Osteoblast (primary cell): Measurements from ENCODE around the gene CACNA2D3. TPM values are rescaled to one million over a fixed set of nuclear protein-coding genes. Genes with fewer than 3 reads are reported as not detected.

ENCODE experiments used
- DNase-seq: peaks from one replicate; pipeline ENCODE4 v3.0.0; 2011; ENCODE audit warnings: low spot score, mixed read lengths; ENCODE audit not compliant: insufficient read length; ENCODE audit errors: missing footprints
- H2AFZ ChIP-seq: 2 replicates; pipeline ENCODE4 v1.6.0; 2011; ENCODE audit warnings: mild to moderate bottlenecking, low read length
- H3K27ac ChIP-seq: 2 replicates; pipeline ENCODE4 v1.5.1; 2011; ENCODE audit warnings: mild to moderate bottlenecking, low read depth, low read length, moderate library complexity
- H3K27me3 ChIP-seq: 2 replicates; pipeline ENCODE4 v1.6.0; 2012; ENCODE audit warnings: mild to moderate bottlenecking, control low read depth, inconsistent platforms, low read length, moderate library complexity; ENCODE audit not compliant: insufficient read depth
- H3K36me3 ChIP-seq: 2 replicates; pipeline ENCODE4 v1.5.1; 2011; ENCODE audit warnings: mild to moderate bottlenecking, low read length, control low read depth, moderate library complexity; ENCODE audit not compliant: insufficient read depth
- H3K4me1 ChIP-seq: 2 replicates; pipeline ENCODE4 v1.5.1; 2011; ENCODE audit warnings: mild to moderate bottlenecking, low read length, control low read depth, moderate library complexity; ENCODE audit not compliant: insufficient read depth
- H3K4me2 ChIP-seq: 2 replicates; pipeline ENCODE4 v1.6.0; 2011; ENCODE audit warnings: mild to moderate bottlenecking, low read length; ENCODE audit not compliant: insufficient read depth
- H3K4me3 ChIP-seq: fragments of 200-600 bp; sonication (generic); 3 replicates; pipeline ENCODE4 v1.5.1; 2012; ENCODE audit warnings: mild to moderate bottlenecking, low read length, inconsistent platforms; ENCODE audit not compliant: insufficient read depth
- H3K79me2 ChIP-seq: 2 replicates; pipeline ENCODE4 v1.6.0; 2012; ENCODE audit warnings: mild to moderate bottlenecking, low read length, control low read depth, inconsistent platforms; ENCODE audit not compliant: insufficient read depth
- H3K9me3 ChIP-seq: 2 replicates; pipeline ENCODE4 v1.5.1; 2011; ENCODE audit warnings: low read depth, low read length, control low read depth
- H4K20me1 ChIP-seq: 2 replicates; pipeline ENCODE4 v1.6.0; 2012; ENCODE audit warnings: mild to moderate bottlenecking, low read length, control low read depth; ENCODE audit not compliant: insufficient read depth
- total RNA-seq: library from RNA; depleted of rRNA; stranded (reverse); fragments of >200 nt; gene quantifications from 2 replicates; pipeline ENCODE4 v1.2.3, GENCODE V29; 2012
- TF ChIP-seq, protein P1 (sequence below): IDR thresholded peaks from 2 replicates; pipeline ENCODE4 v1.5.1; 2011; ENCODE audit warnings: mild to moderate bottlenecking, low read depth, low read length, moderate library complexity; ENCODE audit errors: extremely low read depth

Gene CACNA2D3
- total RNA-seq, 1 donor = 0.36 TPM

DNA sequence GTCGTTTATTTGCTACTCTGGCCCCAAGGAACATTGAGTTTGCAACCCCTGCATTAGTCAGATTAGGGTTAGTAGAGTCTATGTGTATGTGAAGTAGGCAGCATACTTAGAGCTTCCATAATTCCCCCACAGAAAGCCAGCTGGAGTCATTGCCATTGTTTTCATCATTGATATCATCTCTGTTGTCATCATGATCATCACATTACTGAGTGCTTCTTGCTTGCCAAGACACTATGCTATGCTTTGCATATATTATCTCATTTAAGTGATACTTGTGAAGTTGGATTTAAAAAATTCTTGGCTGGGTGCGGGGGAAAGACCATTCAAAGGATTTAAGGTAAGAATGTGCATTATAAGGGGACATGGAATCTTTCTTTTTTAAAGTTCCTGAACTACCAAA is 209.0 kb downstream of the CACNA2D3 start:
- Histone ChIP-seq H3K36me3 (no peaks in the 10 kb centered on the region), H3K4me1 (no peaks in the 10 kb centered on the region), H3K4me2 (no peak overlapping the region), H4K20me1 (no peaks in the 10 kb centered on the region), H3K27ac (no peak overlapping the region), H3K9me3 (peaks cover 3% of the 10 kb centered on the region), H3K27me3 (no peaks in the 10 kb centered on the region), H3K79me2 (no peaks in the 10 kb centered on the region), H2AFZ (no peak overlapping the region), H3K4me3 (no peak overlapping the region)
- TF ChIP-seq, protein P1, sequence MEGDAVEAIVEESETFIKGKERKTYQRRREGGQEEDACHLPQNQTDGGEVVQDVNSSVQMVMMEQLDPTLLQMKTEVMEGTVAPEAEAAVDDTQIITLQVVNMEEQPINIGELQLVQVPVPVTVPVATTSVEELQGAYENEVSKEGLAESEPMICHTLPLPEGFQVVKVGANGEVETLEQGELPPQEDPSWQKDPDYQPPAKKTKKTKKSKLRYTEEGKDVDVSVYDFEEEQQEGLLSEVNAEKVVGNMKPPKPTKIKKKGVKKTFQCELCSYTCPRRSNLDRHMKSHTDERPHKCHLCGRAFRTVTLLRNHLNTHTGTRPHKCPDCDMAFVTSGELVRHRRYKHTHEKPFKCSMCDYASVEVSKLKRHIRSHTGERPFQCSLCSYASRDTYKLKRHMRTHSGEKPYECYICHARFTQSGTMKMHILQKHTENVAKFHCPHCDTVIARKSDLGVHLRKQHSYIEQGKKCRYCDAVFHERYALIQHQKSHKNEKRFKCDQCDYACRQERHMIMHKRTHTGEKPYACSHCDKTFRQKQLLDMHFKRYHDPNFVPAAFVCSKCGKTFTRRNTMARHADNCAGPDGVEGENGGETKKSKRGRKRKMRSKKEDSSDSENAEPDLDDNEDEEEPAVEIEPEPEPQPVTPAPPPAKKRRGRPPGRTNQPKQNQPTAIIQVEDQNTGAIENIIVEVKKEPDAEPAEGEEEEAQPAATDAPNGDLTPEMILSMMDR = no peak
- no peak for DNase-seq

DNA sequence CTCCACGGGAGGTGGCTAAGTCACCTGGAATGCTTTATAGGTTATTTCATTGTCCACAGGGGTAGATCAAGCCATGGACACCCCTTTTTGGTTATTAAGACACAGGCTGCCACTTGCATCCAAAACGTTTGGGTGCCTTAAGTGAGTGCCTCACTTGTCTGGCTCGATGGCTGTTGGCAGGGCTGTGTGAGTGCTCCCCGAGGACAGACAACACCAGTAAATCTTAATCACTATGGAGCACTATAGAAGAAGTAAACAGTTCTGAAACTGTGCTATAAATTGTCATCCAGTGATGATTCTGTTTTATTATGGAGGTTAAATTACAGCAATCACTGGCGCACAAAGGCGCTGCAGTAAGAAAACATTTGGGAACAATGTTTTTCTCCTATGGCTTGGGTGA is 215.5 kb downstream of the CACNA2D3 start:
- TF ChIP-seq, protein P1 = no peak
- H3K4me1 ChIP-seq = no peaks in the 10 kb centered on the region
- no peaks in the 10 kb centered on the region for H3K27me3 ChIP-seq
- no peak for DNase-seq
- no peaks in the 10 kb centered on the region for H3K36me3 ChIP-seq
- H3K4me2 ChIP-seq = no peak overlapping the region
- H2AFZ ChIP-seq = no peak overlapping the region
- H3K79me2 ChIP-seq = no peaks in the 10 kb centered on the region
- H4K20me1 ChIP-seq = no peaks in the 10 kb centered on the region
- H3K4me3 ChIP-seq = no peak overlapping the region
- no peaks in the 10 kb centered on the region for H3K9me3 ChIP-seq
- no peak overlapping the region for H3K27ac ChIP-seq

DNA sequence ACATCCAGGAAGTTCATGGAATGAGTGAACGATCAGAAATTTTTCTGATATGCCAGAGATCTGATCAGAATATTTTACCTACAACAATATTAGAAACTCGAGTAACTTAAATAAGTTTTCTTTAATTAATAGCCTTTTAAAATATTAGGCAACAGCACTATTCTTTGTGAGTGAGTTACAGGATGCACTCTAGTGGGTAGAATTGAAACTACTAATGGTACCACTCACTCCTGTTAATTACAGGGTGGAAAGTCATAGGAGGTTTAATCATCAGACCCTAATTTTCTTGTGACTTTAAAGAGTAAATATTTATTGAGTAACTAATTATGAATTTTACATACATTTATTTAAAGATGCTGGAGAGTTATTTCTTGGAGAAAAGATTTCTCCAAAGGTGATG is 217.3 kb downstream of the CACNA2D3 start:
- Histone ChIP-seq H3K27ac (no peak overlapping the region), H3K4me3 (no peak overlapping the region), H3K27me3 (no peaks in the 10 kb centered on the region), H3K79me2 (no peaks in the 10 kb centered on the region), H4K20me1 (no peaks in the 10 kb centered on the region), H3K36me3 (no peaks in the 10 kb centered on the region), H3K9me3 (no peaks in the 10 kb centered on the region), H3K4me2 (no peak overlapping the region), H3K4me1 (no peaks in the 10 kb centered on the region), H2AFZ (no peak overlapping the region)
- TF ChIP-seq, protein P1 = no peak
- no peak for DNase-seq

DNA sequence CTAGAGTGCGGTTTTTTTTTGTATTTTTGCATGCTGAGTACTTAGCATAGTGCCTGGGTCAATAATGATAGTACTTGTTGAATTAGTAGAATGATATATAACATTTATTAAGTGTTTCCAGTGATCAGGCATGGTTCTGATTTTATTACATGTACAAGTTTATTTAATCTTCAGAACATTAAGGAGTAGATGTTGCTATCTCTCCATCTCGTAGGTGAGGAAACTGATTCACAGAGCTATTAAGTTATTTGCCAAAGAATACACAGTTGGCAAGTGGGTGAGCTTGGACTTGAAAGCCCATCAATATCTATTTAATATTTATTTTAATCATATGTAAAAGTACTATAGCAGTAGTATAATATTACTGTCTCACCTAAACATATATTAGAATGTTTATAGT is 219.5 kb downstream of the CACNA2D3 start:
- Histone ChIP-seq H3K9me3 (no peaks in the 10 kb centered on the region), H4K20me1 (no peaks in the 10 kb centered on the region), H3K4me2 (no peak overlapping the region), H3K27ac (no peak overlapping the region), H3K27me3 (no peaks in the 10 kb centered on the region), H3K4me1 (no peaks in the 10 kb centered on the region), H3K36me3 (no peaks in the 10 kb centered on the region), H3K4me3 (no peak overlapping the region), H2AFZ (no peak overlapping the region), H3K79me2 (no peaks in the 10 kb centered on the region)
- DNase-seq = no peak
- TF ChIP-seq, protein P1 = no peak
